ENCODE results near the gene UNKL.

Gene UNKL

DNA sequence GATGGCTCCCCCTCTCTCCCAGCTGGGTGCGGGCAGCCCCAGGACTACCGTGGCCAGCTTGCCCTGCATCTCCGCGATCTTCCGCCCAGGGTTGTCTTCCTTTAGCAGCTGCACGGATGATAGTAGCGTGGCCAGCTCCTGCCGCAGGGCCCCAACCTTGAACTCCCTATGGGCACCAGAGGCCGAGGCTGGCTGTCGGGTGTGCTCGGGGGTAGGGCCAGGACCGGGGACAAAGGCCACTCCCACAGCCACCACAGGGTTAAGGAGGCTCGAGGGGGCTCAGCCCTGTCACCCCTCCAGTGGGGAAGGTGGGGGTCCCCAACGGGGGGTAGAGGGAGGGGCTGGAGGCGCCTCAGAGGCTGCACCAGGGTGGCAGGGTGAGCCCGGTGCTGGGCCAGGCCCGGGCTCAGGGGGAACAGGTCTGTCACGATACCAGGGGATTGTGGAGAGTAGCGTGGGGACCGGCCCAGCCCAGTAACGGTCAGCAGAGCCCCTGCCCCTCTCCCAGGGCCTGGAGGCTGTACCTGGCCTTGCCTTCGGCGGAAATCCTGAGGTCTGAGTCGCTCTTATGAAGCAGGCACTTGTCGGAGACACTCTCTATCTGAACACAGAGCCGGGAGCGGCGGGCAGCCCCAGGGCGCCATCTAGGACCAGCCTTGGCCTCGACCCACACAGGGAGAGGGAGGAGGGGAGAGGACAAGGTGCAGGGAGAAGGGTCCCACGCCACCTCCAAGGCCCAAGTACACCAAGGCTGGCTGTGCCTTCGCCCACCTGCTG lies 21.6 kb upstream of the UNKL start:
- H3K4me3 ChIP-seq (ENCODE audit: low read depth, low read length), result no peak overlapping the region
- H3K9ac ChIP-seq (ENCODE audit: low read length), result no peak overlapping the region
- H3K36me3 ChIP-seq (ENCODE audit: control insufficient read depth, insufficient read depth, low read length), result no peaks in the 10 kb centered on the region
- no peaks in the 10 kb centered on the region for H3K4me1 ChIP-seq (ENCODE audit: control insufficient read depth, insufficient read depth, low read length)
- H3K27me3 ChIP-seq (ENCODE audit: control insufficient read depth, insufficient read depth, low read length), result no peaks in the 10 kb centered on the region
- H3K9me3 ChIP-seq (ENCODE audit: control insufficient read depth, insufficient read depth, low read depth, low read length), result no peaks in the 10 kb centered on the region
- H3K27ac ChIP-seq (ENCODE audit: low read depth, low read length), result no peak overlapping the region

DNA sequence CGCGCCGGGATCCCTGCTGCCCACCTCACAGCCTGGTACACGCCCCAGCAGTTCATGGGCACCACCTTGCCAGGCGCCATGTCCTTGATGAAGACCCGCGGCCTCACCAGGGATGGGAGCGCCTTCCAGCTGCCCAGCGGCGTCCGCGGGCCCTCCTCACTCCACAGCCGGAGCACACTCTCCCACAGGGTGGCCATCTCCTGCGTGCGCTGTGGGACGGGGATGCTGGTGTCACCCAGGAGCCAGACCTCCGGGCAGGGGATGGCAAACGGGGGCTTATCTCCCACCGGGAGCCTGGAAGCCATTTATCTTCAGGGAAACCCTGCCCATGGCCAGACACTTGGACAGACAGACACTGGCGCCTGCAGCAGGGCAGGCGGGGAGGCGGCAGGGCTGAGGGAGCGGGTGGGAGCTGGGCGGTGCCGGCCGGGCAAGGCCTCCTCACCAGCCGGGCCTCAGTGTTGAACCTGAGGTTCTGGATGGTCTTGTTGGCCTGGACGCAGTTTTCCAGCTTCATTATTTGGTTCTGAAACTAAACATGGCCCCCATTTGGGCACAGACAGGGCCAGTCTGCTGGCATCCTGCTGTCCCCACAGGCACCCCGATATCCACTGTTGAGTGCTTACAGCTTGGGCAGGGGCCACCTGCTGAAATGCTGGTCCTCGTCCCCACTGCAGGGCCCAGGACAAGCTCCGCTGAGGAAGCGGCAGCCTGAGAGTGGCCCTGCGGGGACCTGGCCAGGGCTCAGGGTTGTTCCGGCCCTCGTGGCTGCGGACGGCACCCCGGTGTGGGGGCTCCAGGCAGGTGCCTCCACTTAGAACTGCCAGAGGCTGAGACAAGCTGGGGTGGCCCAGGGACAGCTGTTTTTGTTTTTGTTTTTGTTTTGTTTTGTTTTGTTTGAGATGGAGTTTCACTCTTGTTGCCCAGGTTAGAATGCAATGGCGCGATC lies 20.4 kb upstream of the UNKL start:
- no peak overlapping the region for H3K4me3 ChIP-seq (ENCODE audit: low read depth, low read length)
- H3K27ac ChIP-seq (ENCODE audit: low read depth, low read length), result no peak overlapping the region
- H3K27me3 ChIP-seq (ENCODE audit: control insufficient read depth, insufficient read depth, low read length), result no peaks in the 10 kb centered on the region
- H3K9ac ChIP-seq (ENCODE audit: low read length), result no peak overlapping the region
- no peaks in the 10 kb centered on the region for H3K9me3 ChIP-seq (ENCODE audit: control insufficient read depth, insufficient read depth, low read depth, low read length)
- no peaks in the 10 kb centered on the region for H3K36me3 ChIP-seq (ENCODE audit: control insufficient read depth, insufficient read depth, low read length)
- no peaks in the 10 kb centered on the region for H3K4me1 ChIP-seq (ENCODE audit: control insufficient read depth, insufficient read depth, low read length)

GRCh38 chr16:1433756-1434155 lies 19.3 kb upstream of the UNKL start:
- H3K27me3 ChIP-seq (ENCODE audit: control insufficient read depth, insufficient read depth, low read length), result no peaks in the 10 kb centered on the region
- no peaks in the 10 kb centered on the region for H3K4me1 ChIP-seq (ENCODE audit: control insufficient read depth, insufficient read depth, low read length)
- H3K9ac ChIP-seq (ENCODE audit: low read length), result no peak overlapping the region
- H3K27ac ChIP-seq (ENCODE audit: low read depth, low read length), result no peak overlapping the region
- no peaks in the 10 kb centered on the region for H3K36me3 ChIP-seq (ENCODE audit: control insufficient read depth, insufficient read depth, low read length)
- no peak overlapping the region for H3K4me3 ChIP-seq (ENCODE audit: low read depth, low read length)
- H3K9me3 ChIP-seq (ENCODE audit: control insufficient read depth, insufficient read depth, low read depth, low read length), result no peaks in the 10 kb centered on the region

DNA sequence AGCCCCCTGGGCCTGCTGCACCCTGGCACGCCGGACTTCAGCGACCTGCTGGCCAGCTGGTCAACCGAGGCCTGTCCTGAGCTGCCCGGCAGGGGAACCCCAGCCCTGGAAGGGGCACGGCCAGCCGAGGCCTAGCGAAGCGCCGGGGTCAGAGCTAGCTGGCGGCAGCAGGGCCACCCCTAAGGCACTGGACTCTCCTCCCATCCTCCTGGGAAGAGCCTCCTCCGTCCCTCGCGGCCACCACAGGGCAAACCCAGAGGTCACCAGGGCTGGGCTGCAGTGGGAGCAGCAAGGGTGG lies 18.7 kb upstream of the UNKL start:
- H3K9me3 ChIP-seq (ENCODE audit: control insufficient read depth, insufficient read depth, low read depth, low read length), result no peaks in the 10 kb centered on the region
- no peak overlapping the region for H3K27ac ChIP-seq (ENCODE audit: low read depth, low read length)
- no peaks in the 10 kb centered on the region for H3K4me1 ChIP-seq (ENCODE audit: control insufficient read depth, insufficient read depth, low read length)
- no peaks in the 10 kb centered on the region for H3K36me3 ChIP-seq (ENCODE audit: control insufficient read depth, insufficient read depth, low read length)
- H3K4me3 ChIP-seq (ENCODE audit: low read depth, low read length), result no peak overlapping the region
- no peak overlapping the region for H3K9ac ChIP-seq (ENCODE audit: low read length)
- no peaks in the 10 kb centered on the region for H3K27me3 ChIP-seq (ENCODE audit: control insufficient read depth, insufficient read depth, low read length)

DNA sequence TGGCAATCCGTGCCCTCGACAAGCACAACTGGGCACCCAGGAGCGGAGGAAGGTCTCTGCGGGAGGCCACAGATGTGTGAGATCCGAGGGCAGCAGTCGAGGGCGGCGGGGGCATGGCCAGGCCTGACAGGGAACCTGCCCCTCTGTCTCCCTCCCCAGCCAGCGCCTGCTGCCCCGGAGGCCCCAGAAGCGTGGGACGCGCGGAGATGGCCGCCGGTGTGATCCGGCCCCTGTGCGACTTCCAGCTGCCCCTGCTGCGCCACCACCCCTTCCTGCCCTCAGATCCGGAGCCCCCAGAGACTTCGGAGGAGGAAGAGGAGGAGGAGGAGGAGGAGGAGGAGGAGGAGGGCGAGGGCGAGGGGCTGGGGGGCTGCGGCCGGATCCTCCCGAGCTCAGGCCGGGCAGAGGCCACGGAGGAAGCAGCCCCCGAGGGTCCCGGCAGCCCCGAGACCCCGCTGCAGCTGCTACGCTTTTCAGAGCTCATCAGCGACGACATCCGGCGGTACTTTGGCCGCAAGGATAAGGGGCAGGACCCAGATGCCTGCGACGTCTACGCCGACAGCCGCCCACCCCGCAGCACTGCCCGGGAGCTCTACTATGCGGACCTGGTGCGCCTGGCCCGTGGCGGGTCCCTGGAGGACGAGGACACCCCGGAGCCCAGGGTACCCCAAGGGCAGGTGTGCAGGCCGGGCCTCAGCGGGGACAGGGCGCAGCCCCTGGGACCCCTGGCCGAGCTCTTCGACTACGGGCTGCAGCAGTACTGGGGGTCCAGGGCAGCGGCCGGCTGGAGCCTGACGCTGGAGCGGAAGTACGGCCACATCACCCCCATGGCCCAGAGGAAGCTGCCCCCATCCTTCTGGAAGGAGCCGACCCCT lies 18.1 kb upstream of the UNKL start:
- no peak overlapping the region for H3K9ac ChIP-seq (ENCODE audit: low read length)
- no peak overlapping the region for H3K4me3 ChIP-seq (ENCODE audit: low read depth, low read length)
- H3K4me1 ChIP-seq (ENCODE audit: control insufficient read depth, insufficient read depth, low read length), result no peaks in the 10 kb centered on the region

GRCh38 chr16:1431497-1432270 lies 17.2 kb upstream of the UNKL start:
- Histone ChIP-seq H3K4me3 (ENCODE audit: low read depth, low read length) (no peak overlapping the region), H3K27me3 (ENCODE audit: control insufficient read depth, insufficient read depth, low read length) (no peaks in the 10 kb centered on the region), H3K9ac (ENCODE audit: low read length) (no peak overlapping the region), H3K27ac (ENCODE audit: low read depth, low read length) (no peak overlapping the region), H3K36me3 (ENCODE audit: control insufficient read depth, insufficient read depth, low read length) (no peaks in the 10 kb centered on the region), H3K9me3 (ENCODE audit: control insufficient read depth, insufficient read depth, low read depth, low read length) (no peaks in the 10 kb centered on the region), H3K4me1 (ENCODE audit: control insufficient read depth, insufficient read depth, low read length) (peaks cover 5% of the 10 kb centered on the region)

More for the DNA sequence above, 18.1 kb upstream of the UNKL start:
- H3K9me3 ChIP-seq (ENCODE audit: control insufficient read depth, insufficient read depth, low read depth, low read length), result no peaks in the 10 kb centered on the region
- H3K36me3 ChIP-seq (ENCODE audit: control insufficient read depth, insufficient read depth, low read length), result no peaks in the 10 kb centered on the region
- H3K27ac ChIP-seq (ENCODE audit: low read depth, low read length), result no peak overlapping the region
- H3K27me3 ChIP-seq (ENCODE audit: control insufficient read depth, insufficient read depth, low read length), result no peaks in the 10 kb centered on the region

GRCh38 chr16:1430759-1431496 lies 16.4 kb upstream of the UNKL start, which contains the start of gene PERCC1:
PERCC1 (plus strand) TSS chr16:1431078; CDS start chr16:1432594, 1,516 bp downstream.
- no peaks in the 10 kb centered on the region for H3K27me3 ChIP-seq (ENCODE audit: control insufficient read depth, insufficient read depth, low read length)
- no peak within 1 kb of the TSS for H3K9ac ChIP-seq (ENCODE audit: low read length)
- H3K36me3 ChIP-seq (ENCODE audit: control insufficient read depth, insufficient read depth, low read length), result no peaks in the 10 kb centered on the region
- no peak within 1 kb of the TSS for H3K4me3 ChIP-seq (ENCODE audit: low read depth, low read length)
- H3K9me3 ChIP-seq (ENCODE audit: control insufficient read depth, insufficient read depth, low read depth, low read length), result no peaks in the 10 kb centered on the region
- no peak within 1 kb of the TSS for H3K27ac ChIP-seq (ENCODE audit: low read depth, low read length)
- peaks cover 9% of the 10 kb centered on the region for H3K4me1 ChIP-seq (ENCODE audit: control insufficient read depth, insufficient read depth, low read length)

DNA sequence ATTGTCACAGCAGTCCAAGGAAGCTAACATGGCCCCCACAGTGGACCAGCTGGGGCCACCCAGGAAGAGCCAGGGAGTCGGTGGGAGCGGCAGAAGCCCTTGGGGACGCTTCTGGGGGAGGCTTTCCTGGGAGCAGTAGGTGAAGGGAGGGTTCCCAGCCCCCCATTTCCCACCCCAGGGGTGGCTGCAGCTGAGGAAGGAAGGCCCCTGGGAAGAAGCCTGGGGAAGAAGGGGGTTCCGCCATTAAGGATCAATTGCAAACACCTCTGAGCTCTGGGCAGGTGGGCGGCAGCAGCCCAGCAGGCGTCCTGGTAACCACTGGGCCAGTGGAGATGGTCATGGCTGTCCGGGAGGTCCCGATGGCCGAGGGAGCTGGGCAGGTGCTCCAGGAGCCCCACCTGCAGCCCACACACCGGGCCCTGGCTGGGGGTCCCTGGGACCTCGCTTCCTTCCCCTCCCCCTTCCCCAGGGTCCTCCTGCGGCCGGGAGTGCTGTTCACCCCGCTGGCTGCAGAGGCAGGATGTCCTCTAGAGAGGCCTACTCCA lies 15.8 kb upstream of the UNKL start:
- H3K27ac ChIP-seq (ENCODE audit: low read depth, low read length), result no peak overlapping the region
- no peak overlapping the region for H3K9ac ChIP-seq (ENCODE audit: low read length)
- H3K27me3 ChIP-seq (ENCODE audit: control insufficient read depth, insufficient read depth, low read length), result no peaks in the 10 kb centered on the region
- no peaks in the 10 kb centered on the region for H3K36me3 ChIP-seq (ENCODE audit: control insufficient read depth, insufficient read depth, low read length)
- H3K9me3 ChIP-seq (ENCODE audit: control insufficient read depth, insufficient read depth, low read depth, low read length), result no peaks in the 10 kb centered on the region
- H3K4me1 ChIP-seq (ENCODE audit: control insufficient read depth, insufficient read depth, low read length), result peaks cover 9% of the 10 kb centered on the region
- H3K4me3 ChIP-seq (ENCODE audit: low read depth, low read length), result no peak overlapping the region

DNA sequence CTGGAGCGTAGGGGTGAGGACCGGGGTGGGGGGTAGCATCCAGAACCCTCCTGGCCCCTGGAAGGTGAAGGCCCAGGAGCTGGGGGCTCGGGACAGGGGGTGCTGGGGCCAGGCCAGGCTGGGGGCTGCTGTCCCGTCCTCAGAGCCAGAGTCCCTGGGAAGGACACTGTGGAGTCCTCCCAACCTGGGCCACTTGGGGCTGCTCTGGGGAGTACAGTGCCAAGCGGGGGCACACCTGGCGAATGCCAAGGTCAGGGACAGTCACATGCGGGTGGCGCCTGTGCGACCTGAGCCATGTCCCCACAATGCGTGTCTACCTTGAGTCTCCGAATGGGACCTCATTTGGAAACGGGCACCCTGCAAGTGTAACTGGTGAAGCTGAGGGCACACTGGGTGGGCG lies 15.1 kb upstream of the UNKL start:
- Histone ChIP-seq H3K27me3 (ENCODE audit: control insufficient read depth, insufficient read depth, low read length) (no peaks in the 10 kb centered on the region), H3K9me3 (ENCODE audit: control insufficient read depth, insufficient read depth, low read depth, low read length) (no peaks in the 10 kb centered on the region), H3K36me3 (ENCODE audit: control insufficient read depth, insufficient read depth, low read length) (no peaks in the 10 kb centered on the region), H3K9ac (ENCODE audit: low read length) (no peak overlapping the region), H3K4me3 (ENCODE audit: low read depth, low read length) (no peak overlapping the region), H3K4me1 (ENCODE audit: control insufficient read depth, insufficient read depth, low read length) (peaks cover 9% of the 10 kb centered on the region), H3K27ac (ENCODE audit: low read depth, low read length) (no peak overlapping the region)

All from HUES6 (cell line).